Muscle of leg (tissue), 16 donors: ENCODE results near the gene CRIP3. TPM values are rescaled to one million over a fixed set of nuclear protein-coding genes. Genes with fewer than 3 reads are reported as not detected.
"Not testable (repeated sequence)": the region's sequence is repeated elsewhere in the genome, so short reads cannot be mapped to it uniquely, and the experiment has no call there.

Experiments used
- DNase-seq: peaks from one replicate; pipeline ENCODE4 v3.0.0; 2013
- H3K27ac ChIP-seq: one replicate; pipeline ENCODE4 v1.5.1; 2013; ENCODE audit warnings: mild to moderate bottlenecking, low read length, control low read depth
- H3K27me3 ChIP-seq: one replicate; pipeline ENCODE4 v1.6.1; 2013; ENCODE audit warnings: low read length; ENCODE audit not compliant: control insufficient read depth, insufficient read depth
- H3K36me3 ChIP-seq: one replicate; pipeline ENCODE4 v1.6.1; 2013; ENCODE audit warnings: low read length; ENCODE audit not compliant: control insufficient read depth, insufficient read depth
- H3K4me1 ChIP-seq: one replicate; pipeline ENCODE4 v1.6.1; 2013; ENCODE audit warnings: low read length; ENCODE audit not compliant: control insufficient read depth, insufficient read depth
- H3K4me3 ChIP-seq: one replicate; pipeline ENCODE4 v1.5.1; 2013; ENCODE audit warnings: low read length, control low read depth
- H3K9me3 ChIP-seq: replicated peaks from 2 replicates; pipeline ENCODE4 v1.6.1; 2013; ENCODE audit warnings: low read depth, low read length; ENCODE audit not compliant: control insufficient read depth
- WGBS: methylation state at CpG from one replicate; pipeline ENCODE4 v1.1.5; 2013; ENCODE audit warnings: missing lambda C conversion rate; ENCODE audit not compliant: insufficient coverage; 5-methylcytosine and 5-hydroxymethylcytosine counted together
- long read RNA-seq, 11 donors: transcript quantifications; one replicate each; lab custom pipeline, GENCODE V29; 2026
- polyA plus RNA-seq, 8 donors: library from polyadenylated mRNA; unstranded; fragments of 120-200 nt; gene quantifications; one replicate each; pipeline versions ENCODE4 v1.2.1 to v1.2.3, GENCODE V29; 2013; ENCODE audit warnings: inconsistent platforms in 1 of 8, low replicate concordance in 1 of 8; ENCODE audit not compliant: insufficient read length in 8 of 8, insufficient read depth in 1 of 8
- total RNA-seq: library from RNA; stranded (reverse); fragments of 120-200 nt; gene quantifications from one replicate; pipeline ENCODE4 v1.2.4, GENCODE V29; 2013

The CRIP3 gene
- 1.1 TPM for total RNA-seq
- 1 to 10 TPM in 6 of 8 donors, under 1 TPM in 2; 0.64 to 2.6 (median 1.5) TPM for polyA plus RNA-seq
- long read RNA-seq, donor 1 = 0 reads
- long read RNA-seq, donor 2 = 0 reads
- long read RNA-seq, donor 3 = 0 reads
- long read RNA-seq, donor 4 = 0 reads
- long read RNA-seq, donor 5, partial matches to known transcripts = 0 of 1 reads
- long read RNA-seq, donor 5, other reads (novel, unspliced or antisense) = 0 of 1 reads
- long read RNA-seq, donor 6 = 0 reads
- long read RNA-seq, donor 7 = 0 reads
- long read RNA-seq, donor 8 = 0 reads
- long read RNA-seq, donor 9 = 0 reads
- long read RNA-seq, donor 10 = 0 reads
- long read RNA-seq, donor 11 = 0 reads

DNA sequence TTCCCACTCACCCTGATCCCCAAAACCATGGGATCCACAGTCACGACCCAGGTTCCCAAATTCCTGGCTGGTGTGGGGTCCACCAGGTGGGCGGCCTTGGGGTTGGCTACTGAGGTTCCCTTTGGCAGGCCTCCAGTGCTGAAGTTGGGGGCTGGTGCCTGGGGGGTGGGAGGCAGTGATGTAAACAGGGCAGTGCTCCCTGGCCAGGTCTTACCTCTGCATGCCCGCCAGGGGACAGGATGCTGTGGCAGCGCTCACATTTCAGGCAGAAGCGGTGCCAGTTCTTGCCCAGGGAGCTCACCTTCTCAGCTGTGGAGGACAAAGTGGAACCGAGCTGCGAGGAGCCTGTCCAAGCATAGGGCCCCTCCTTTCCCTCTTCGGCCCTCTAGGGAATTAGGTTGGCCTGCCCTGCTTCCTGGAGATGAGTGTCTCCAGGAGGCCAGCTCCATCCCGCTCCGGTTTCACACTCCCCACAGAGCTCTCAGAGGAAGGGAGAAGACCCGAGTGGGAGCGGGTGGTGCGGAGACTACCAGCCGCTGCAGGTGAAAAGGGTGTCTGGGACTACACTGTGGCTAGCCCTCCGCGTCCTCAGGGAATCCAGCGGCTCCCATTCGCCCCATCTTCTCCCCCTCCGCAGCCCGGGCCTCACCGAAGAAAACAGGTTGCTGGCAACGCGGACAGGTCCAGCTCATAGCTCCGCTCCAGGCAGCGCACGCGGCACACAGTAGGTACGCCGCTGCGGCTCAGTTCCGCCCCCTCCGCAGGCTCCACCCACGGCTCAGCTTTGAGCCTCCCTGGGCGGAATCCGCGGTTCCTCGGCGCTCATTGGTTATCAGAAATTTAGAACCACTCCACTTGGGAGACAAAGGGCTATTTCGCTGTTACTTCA, at the start of gene CRIP3:
Gene CRIP3 (minus strand): TSS at position 726 of the 889 bp plus-strand sequence. CDS start 34 bp downstream, at position 692.
- no peak within 1 kb of the TSS for H3K27ac ChIP-seq
- WGBS = 6% methylated on average over 34 of the region's 39 CpGs
- no peaks in the 10 kb centered on the region for H3K36me3 ChIP-seq
- H3K9me3 ChIP-seq = no peaks in the 10 kb centered on the region
- peak within 1 kb of the TSS; percentile 35 for H3K4me3 ChIP-seq
- DNase-seq = peak; percentile 78
- peaks cover 17% of the 10 kb centered on the region for H3K27me3 ChIP-seq
- peaks cover 13% of the 10 kb centered on the region for H3K4me1 ChIP-seq

GRCh38 chr6:43355862-43356590, 47.4 kb upstream of the CRIP3 start:
- DNase-seq = no peak
- Histone ChIP-seq H3K4me3 (no peak overlapping the region), H3K27me3 (no peaks in the 10 kb centered on the region), H3K27ac (no peak overlapping the region), H3K36me3 (peaks cover 50% of the 10 kb centered on the region), H3K9me3 (no peaks in the 10 kb centered on the region), H3K4me1 (no peaks in the 10 kb centered on the region)
- whole genome bisulfite sequencing = no CpG with 5 or more reads among the region's 2 CpGs

- not testable (repeated sequence) for H3K27me3 ChIP-seq, DNase-seq, H3K4me3 ChIP-seq, H3K4me1 ChIP-seq, H3K27ac ChIP-seq, H3K9me3 ChIP-seq
- 94% methylated on average over 2 of the region's 5 CpGs for WGBS
- peaks cover 43% of the 10 kb centered on the region for H3K36me3 ChIP-seq
These were observed 43.3 kb upstream of the CRIP3 start for GRCh38 chr6:43351951-43352350.

DNA sequence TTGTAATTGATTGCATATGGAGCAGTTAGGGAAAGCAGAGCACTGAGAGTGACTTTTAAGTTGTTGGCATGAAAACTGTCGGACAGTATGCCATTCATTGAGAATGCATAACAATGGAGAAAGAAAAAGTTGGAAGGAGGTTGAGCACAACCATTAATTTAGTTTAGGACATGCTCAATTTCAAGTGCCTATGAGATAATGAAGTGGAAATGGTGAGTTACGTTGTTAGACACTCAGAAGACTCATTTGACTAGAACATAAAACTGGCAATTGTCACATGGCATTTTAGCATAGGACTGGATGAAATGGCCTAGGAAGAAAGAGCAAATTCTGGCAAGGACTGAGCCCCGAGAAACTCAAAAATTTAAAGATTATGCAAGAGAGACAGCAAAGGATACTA, 38.8 kb upstream of the CRIP3 start:
- H3K4me3 ChIP-seq = no peak overlapping the region
- H3K27ac ChIP-seq = no peak overlapping the region
- 100% methylated on average over 1 of the region's 3 CpGs for WGBS

DNA sequence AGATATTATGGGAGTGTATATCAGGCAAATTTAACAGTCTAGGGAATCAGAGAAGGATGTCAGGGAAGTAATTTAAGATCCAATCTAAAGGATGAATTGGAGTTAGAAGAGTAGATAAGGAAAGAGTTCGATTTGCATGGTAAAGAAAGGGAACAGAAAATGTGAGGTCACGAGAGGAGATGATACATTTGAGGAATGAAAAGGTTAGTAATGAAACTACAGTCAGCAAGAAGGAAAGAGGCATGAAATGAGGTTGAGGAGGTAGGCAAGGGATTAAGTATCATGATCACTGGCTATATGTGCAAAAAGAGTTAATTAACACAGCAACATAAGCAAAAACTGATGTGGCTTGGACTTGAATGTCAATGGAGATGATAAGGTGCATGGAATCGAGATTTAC, 38.4 kb upstream of the CRIP3 start:
- WGBS = 84% methylated on average over 3 of the region's 3 CpGs
- DNase-seq = no peak
- peaks cover 30% of the 10 kb centered on the region for H3K36me3 ChIP-seq
- no peak overlapping the region for H3K4me3 ChIP-seq
- H3K27me3 ChIP-seq = no peaks in the 10 kb centered on the region
- H3K27ac ChIP-seq = no peak overlapping the region
- H3K9me3 ChIP-seq = no peaks in the 10 kb centered on the region
- H3K4me1 ChIP-seq = no peaks in the 10 kb centered on the region

More for the DNA sequence above, 38.8 kb upstream of the CRIP3 start:
- Histone ChIP-seq H3K36me3 (peaks cover 30% of the 10 kb centered on the region), H3K9me3 (no peaks in the 10 kb centered on the region), H3K4me1 (no peaks in the 10 kb centered on the region), H3K27me3 (no peaks in the 10 kb centered on the region)
- DNase-seq = no peak

DNA sequence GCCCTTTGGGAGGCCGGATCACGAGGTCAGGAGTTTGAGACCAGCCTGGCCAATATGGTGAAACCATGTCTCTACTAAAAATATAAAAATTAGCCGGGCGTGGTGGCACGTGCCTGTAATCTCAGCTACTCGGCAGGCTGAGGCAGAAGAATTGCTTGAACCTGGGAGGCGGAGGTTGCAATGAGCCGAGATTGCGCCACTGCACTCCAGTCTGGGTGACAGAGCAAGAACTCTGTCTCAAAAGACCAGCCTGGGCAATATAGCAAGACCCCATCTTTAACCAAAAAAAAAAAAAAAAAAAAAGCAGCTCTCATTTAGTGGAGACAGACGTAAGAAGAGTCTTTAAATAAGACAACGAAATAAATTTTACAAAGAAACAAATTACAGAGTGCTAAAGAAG, 37.6 kb upstream of the CRIP3 start:
- not testable (repeated sequence) for H3K4me1 ChIP-seq, H3K9me3 ChIP-seq, H3K4me3 ChIP-seq, DNase-seq, H3K27me3 ChIP-seq, H3K27ac ChIP-seq
- H3K36me3 ChIP-seq = peaks cover 36% of the 10 kb centered on the region
- 100% methylated on average over 5 of the region's 11 CpGs for WGBS

GRCh38 chr6:43339168-43339567, 30.5 kb upstream of the CRIP3 start:
- Histone ChIP-seq H3K4me1 (no peaks in the 10 kb centered on the region), H3K27me3 (no peaks in the 10 kb centered on the region), H3K36me3 (peaks cover 64% of the 10 kb centered on the region), H3K4me3 (no peak overlapping the region), H3K27ac (no peak overlapping the region), H3K9me3 (no peaks in the 10 kb centered on the region)
- WGBS = 92% methylated on average over 4 of the region's 4 CpGs
- no peak for DNase-seq

DNA sequence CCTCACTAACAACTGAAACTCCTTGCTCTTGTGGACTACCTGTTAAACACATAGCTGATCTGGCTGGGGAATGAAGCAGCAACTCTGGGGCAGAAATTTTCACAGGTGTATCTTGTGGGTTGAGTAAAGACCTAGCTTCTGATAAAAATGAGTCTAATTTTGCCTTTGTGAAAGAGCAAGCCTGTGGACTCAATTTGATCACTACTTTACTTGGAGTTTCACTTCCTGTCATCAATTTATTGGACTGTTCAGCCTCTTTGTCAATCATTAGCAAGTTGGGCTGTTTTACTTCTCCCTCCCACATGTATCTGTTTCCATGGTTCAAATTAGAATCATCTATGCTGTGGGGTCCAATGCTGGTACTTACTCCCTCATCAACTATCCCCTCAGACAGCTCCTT, 29.6 kb upstream of the CRIP3 start:
- H3K36me3 ChIP-seq = peaks cover 64% of the 10 kb centered on the region
- no peaks in the 10 kb centered on the region for H3K9me3 ChIP-seq
- no peak overlapping the region for H3K27ac ChIP-seq
- no peaks in the 10 kb centered on the region for H3K4me1 ChIP-seq
- no peaks in the 10 kb centered on the region for H3K27me3 ChIP-seq
- DNase-seq = no peak
- H3K4me3 ChIP-seq = no peak overlapping the region

DNA sequence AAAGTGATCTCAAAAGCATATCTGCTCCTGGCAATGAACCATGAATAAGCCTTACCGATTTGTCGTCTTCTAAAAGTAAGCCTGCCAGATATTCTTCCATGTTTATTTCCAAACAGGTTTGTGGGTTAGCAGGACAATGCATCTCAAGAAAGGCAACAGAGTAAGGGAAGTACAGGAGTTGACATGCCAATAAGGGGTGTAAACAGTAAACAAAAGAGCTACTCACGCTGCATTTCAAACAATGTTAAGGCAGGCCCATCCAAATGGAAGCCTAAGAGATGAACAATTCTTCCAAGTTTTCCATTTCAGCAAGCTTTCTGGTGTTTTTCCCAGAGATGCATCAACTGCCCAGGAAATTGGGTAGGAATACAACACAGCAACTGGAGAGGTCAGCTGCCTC, 27.8 kb upstream of the CRIP3 start:
- Histone ChIP-seq H3K27ac (no peak overlapping the region), H3K4me1 (no peaks in the 10 kb centered on the region), H3K27me3 (no peaks in the 10 kb centered on the region), H3K36me3 (peaks cover 49% of the 10 kb centered on the region), H3K4me3 (no peak overlapping the region), H3K9me3 (no peaks in the 10 kb centered on the region)
- WGBS = no CpG with 5 or more reads among the region's 3 CpGs
- DNase-seq = no peak

GRCh38 chr6:43335469-43335868, 26.8 kb upstream of the CRIP3 start:
- Histone ChIP-seq H3K27ac (no peak overlapping the region), H3K4me1 (no peaks in the 10 kb centered on the region), H3K27me3 (no peaks in the 10 kb centered on the region), H3K36me3 (peaks cover 44% of the 10 kb centered on the region), H3K9me3 (no peaks in the 10 kb centered on the region), H3K4me3 (no peak overlapping the region)
- 69% methylated on average over 2 of the region's 3 CpGs for WGBS
- no peak for DNase-seq
